Measurements from ENCODE around the gene MVD.

Gene MVD

DNA sequence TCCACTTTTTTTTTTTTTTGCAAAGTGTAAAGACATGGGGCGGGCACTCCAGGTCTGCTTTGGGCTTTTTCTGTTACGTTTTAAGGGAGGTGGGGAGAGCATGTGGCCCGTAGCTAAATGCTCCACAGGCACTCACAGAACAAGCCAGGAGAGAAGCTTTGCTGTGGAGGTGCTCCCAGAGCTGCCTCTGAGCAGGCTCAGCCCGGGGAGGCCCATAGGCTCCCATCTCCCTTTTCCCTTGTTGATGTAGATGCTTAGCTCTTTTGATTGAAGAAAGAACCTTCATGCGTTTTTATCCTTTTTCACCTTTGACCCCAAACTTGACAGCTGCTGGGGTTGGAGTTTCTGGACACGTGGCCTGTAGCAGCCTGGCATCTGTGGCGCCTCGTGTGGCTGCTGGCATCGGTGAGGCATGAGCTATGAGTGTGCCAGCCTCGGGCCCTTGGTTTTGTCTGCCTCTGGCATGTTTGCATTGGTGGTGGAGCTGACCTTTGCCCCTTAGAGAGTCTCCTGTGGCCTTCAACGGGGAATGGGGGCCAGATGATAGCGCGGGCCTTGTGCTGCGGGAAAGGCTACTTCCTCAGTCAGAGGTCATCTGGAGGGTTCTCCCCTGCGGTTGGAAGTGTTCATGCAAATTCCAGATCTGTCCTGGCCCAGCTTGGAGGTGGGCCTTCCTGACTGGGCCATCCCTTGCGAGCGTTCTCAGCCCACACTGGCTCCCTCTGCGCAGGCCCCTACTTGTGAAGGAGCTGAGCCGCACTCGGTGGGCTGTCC is 44.5 kb downstream of the MVD start:
- H3K27ac ChIP-seq (ENCODE audit: low read depth, low read length), result no peak overlapping the region
- no peak overlapping the region for H3K4me3 ChIP-seq (ENCODE audit: low read depth in 1 of 2, low read length in 2 of 2)
- H3K4me1 ChIP-seq (ENCODE audit: control insufficient read depth in 1 of 2, insufficient read depth in 2 of 2, low read length in 2 of 2), result peaks cover 40 to 50% of the 10 kb centered on the region in 2 donors
- H3K9me3 ChIP-seq (ENCODE audit: control insufficient read depth in 1 of 2, low read length in 2 of 2), result no peaks in the 10 kb centered on the region
- no peaks in the 10 kb centered on the region for H3K27me3 ChIP-seq (ENCODE audit: control insufficient read depth in 1 of 2, insufficient read depth in 2 of 2, low read length in 2 of 2)
- peak overlapping the region in 1 of 2 donors; percentile 18 for H3K9ac ChIP-seq (ENCODE audit: low read depth in 1 of 2, low read length in 2 of 2)
- H3K36me3 ChIP-seq (ENCODE audit: control insufficient read depth in 1 of 2, insufficient read depth in 2 of 2, low read length in 2 of 2), result peaks cover 16 to 46% of the 10 kb centered on the region in 2 donors

DNA sequence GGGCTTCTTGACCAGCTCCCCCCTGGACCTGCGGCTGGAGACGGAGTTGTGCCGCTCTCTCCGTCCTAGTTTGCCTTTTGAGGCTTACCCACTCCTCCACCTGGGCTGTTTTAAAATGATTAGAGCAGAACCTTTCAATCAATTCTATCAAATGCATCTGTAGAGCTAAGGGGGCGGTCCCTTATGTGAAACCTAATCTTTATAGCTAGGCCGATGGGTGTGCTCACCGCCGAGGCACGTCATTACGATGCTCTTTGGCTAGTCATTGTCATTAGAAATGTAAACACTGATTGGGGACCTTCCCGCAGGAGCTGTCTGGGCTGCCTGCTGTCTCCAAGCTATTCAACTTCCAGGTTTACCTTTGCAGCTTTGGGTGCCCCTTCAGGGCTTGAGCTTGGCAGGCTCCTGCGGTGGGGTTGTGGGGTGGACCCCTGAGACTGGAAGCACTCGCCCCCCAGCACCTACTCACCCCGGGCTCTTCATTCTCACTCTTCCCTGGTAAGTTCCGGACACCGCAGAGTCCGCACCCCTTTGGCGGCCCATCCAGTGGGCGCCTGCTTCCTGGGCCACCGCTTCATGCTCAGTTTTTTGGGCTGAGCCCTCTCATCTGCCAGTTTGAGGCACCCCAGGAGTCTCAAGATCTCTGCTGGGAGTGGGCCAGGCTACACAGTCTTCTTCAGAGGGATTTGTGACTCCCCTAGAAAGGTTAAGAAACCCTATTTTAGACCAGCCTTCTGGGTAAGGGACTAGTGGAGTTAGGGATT is 45.4 kb downstream of the MVD start:
- no peaks in the 10 kb centered on the region for H3K9me3 ChIP-seq (ENCODE audit: control insufficient read depth in 1 of 2, low read length in 2 of 2)
- peak overlapping the region; percentile 28 to 35 for H3K4me3 ChIP-seq (ENCODE audit: low read depth in 1 of 2, low read length in 2 of 2)
- no peaks in the 10 kb centered on the region for H3K27me3 ChIP-seq (ENCODE audit: control insufficient read depth in 1 of 2, insufficient read depth in 2 of 2, low read length in 2 of 2)
- H3K4me1 ChIP-seq (ENCODE audit: control insufficient read depth in 1 of 2, insufficient read depth in 2 of 2, low read length in 2 of 2), result peaks cover 40 to 50% of the 10 kb centered on the region in 2 donors
- no peak overlapping the region for H3K27ac ChIP-seq (ENCODE audit: low read depth, low read length)
- peak overlapping the region; percentile 51 to 73 for H3K9ac ChIP-seq (ENCODE audit: low read depth in 1 of 2, low read length in 2 of 2)
- peaks cover 7 to 45% of the 10 kb centered on the region in 2 donors for H3K36me3 ChIP-seq (ENCODE audit: control insufficient read depth in 1 of 2, insufficient read depth in 2 of 2, low read length in 2 of 2)

DNA sequence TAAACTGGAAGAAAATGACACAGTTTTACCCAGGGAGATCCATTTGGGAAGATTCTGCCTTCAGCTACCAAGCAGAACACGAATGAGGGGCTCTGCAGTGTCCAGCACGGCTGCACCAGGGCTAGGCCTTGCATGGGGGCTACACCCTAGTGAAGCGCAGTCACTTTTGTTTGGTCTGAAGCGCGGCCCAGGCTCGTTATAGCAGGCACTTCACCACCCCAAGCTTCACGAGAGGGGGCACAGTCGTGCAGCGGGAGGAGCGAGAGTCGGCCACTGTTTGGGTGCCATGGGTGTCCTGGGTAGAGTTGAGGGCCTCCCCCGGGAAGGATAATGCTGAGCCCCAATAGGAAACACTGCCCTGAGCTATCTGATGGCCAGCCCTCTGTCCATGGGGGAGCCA is 46.2 kb downstream of the MVD start:
- Histone ChIP-seq H3K27me3 (ENCODE audit: control insufficient read depth in 1 of 2, insufficient read depth in 2 of 2, low read length in 2 of 2) (no peaks in the 10 kb centered on the region), H3K9ac (ENCODE audit: low read depth in 1 of 2, low read length in 2 of 2) (peak overlapping the region; percentile 51 to 73), H3K4me3 (ENCODE audit: low read depth in 1 of 2, low read length in 2 of 2) (peak overlapping the region; percentile 28 to 35), H3K27ac (ENCODE audit: low read depth, low read length) (peak overlapping the region; percentile 70), H3K36me3 (ENCODE audit: control insufficient read depth in 1 of 2, insufficient read depth in 2 of 2, low read length in 2 of 2) (peaks cover 2 to 43% of the 10 kb centered on the region in 2 donors), H3K4me1 (ENCODE audit: control insufficient read depth in 1 of 2, insufficient read depth in 2 of 2, low read length in 2 of 2) (peaks cover 40 to 50% of the 10 kb centered on the region in 2 donors), H3K9me3 (ENCODE audit: control insufficient read depth in 1 of 2, low read length in 2 of 2) (no peaks in the 10 kb centered on the region)

- Histone ChIP-seq H3K27me3 (ENCODE audit: control insufficient read depth in 1 of 2, insufficient read depth in 2 of 2, low read length in 2 of 2) (no peaks in the 10 kb centered on the region), H3K27ac (ENCODE audit: low read depth, low read length) (peak overlapping the region; percentile 70)
Observed at GRCh38 chr16:88616320-88616719, 46.6 kb downstream of the MVD start.

DNA sequence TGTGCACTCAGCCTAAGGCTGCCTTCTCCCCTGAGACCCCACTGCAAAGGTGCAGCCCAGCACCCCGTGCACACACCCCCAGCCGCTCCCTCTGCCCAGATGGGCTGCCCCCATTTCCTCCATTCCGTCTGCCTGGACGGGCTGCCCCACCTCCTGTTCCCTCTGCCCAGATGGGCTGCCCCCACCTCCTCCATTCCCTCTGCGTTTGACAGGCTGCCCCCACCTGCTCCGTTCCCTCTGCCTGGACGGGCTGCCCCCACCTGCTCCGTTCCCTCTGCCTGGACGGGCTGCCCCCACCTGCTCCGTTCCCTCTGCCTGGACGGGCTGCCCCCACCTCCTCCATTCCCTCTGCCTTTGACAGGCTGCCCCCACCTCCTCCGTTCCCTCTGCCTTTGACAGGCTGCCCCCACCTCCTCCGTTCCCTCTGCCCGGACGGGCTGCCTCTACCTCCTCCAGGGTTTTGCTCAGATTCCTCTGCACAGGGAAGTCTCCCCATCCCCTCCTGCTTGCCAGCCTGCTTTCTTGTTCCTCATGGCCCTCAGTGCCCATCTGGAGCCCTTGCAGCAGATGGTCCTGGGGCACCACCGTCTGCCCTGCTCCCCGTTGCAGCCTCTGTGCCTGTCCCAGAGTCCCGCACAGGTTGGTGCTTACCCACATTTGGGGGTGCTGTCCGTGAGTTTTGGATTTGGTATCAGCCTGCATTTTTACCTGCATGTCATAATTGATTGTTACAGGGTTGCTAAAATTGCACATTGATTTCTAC is 47.9 kb downstream of the MVD start:
- peaks cover 9 to 54% of the 10 kb centered on the region in 2 donors for H3K36me3 ChIP-seq (ENCODE audit: control insufficient read depth in 1 of 2, insufficient read depth in 2 of 2, low read length in 2 of 2)
- peaks cover 40 to 44% of the 10 kb centered on the region in 2 donors for H3K4me1 ChIP-seq (ENCODE audit: control insufficient read depth in 1 of 2, insufficient read depth in 2 of 2, low read length in 2 of 2)
- H3K4me3 ChIP-seq (ENCODE audit: low read depth in 1 of 2, low read length in 2 of 2), result no peak overlapping the region
- H3K27me3 ChIP-seq (ENCODE audit: control insufficient read depth in 1 of 2, insufficient read depth in 2 of 2, low read length in 2 of 2), result no peaks in the 10 kb centered on the region
- no peak overlapping the region for H3K27ac ChIP-seq (ENCODE audit: low read depth, low read length)
- no peak overlapping the region for H3K9ac ChIP-seq (ENCODE audit: low read depth in 1 of 2, low read length in 2 of 2)
- H3K9me3 ChIP-seq (ENCODE audit: control insufficient read depth in 1 of 2, low read length in 2 of 2), result no peaks in the 10 kb centered on the region

More at GRCh38 chr16:88616320-88616719, 46.6 kb downstream of the MVD start:
- peak overlapping the region; percentile 51 to 73 for H3K9ac ChIP-seq (ENCODE audit: low read depth in 1 of 2, low read length in 2 of 2)
- no peaks in the 10 kb centered on the region for H3K9me3 ChIP-seq (ENCODE audit: control insufficient read depth in 1 of 2, low read length in 2 of 2)
- peaks cover 2 to 43% of the 10 kb centered on the region in 2 donors for H3K36me3 ChIP-seq (ENCODE audit: control insufficient read depth in 1 of 2, insufficient read depth in 2 of 2, low read length in 2 of 2)
- H3K4me3 ChIP-seq (ENCODE audit: low read depth in 1 of 2, low read length in 2 of 2), result peak overlapping the region; percentile 6 to 28
- peaks cover 40 to 50% of the 10 kb centered on the region in 2 donors for H3K4me1 ChIP-seq (ENCODE audit: control insufficient read depth in 1 of 2, insufficient read depth in 2 of 2, low read length in 2 of 2)

DNA sequence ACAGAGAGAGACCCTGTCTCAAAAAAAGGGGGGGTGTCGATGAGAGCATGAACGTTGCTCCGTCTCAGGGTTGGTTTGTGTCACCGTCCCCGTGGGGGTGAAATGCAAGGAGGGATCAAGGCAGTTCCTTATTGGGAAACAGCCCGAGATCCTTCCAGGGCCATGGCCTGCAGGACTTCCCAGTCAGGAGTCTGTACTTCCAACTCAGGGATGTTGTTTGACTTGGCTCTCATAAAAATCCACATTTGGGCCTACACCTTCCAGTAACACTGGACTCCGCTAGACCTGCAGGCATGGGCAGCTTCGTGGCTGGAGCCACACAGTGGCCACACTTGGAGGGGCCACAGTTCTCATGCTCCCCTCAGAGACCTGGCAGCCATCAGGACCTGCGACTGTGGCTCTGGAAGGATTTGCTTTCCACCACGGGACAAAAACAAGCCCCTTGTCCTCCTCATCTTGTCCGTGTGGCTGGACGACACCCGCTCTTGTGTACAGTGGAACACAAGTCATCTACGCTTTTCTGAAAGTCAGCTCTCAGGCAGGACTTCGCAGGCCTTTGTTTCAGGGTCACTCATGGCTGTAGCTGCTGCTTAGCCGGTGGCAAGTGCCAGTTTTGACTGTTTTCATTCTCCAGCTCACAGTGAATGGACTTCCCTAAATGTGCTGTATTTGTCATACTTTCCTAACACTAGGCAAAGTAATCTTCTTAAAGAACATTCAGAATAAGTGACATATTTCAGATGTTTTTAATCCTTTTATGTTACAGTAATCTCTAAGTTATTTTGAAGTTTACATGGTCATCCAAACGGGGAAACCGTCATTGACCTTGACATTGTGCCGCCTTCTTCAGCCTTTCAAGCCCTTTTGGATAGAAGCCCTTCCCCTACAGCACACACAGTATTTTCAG is 48.7 kb downstream of the MVD start:
- Histone ChIP-seq H3K4me3 (ENCODE audit: low read depth in 1 of 2, low read length in 2 of 2) (no peak overlapping the region), H3K27ac (ENCODE audit: low read depth, low read length) (no peak overlapping the region), H3K9ac (ENCODE audit: low read depth in 1 of 2, low read length in 2 of 2) (no peak overlapping the region), H3K9me3 (ENCODE audit: control insufficient read depth in 1 of 2, low read length in 2 of 2) (no peaks in the 10 kb centered on the region), H3K27me3 (ENCODE audit: control insufficient read depth in 1 of 2, insufficient read depth in 2 of 2, low read length in 2 of 2) (no peaks in the 10 kb centered on the region), H3K36me3 (ENCODE audit: control insufficient read depth in 1 of 2, insufficient read depth in 2 of 2, low read length in 2 of 2) (peaks cover 14 to 54% of the 10 kb centered on the region in 2 donors), H3K4me1 (ENCODE audit: control insufficient read depth in 1 of 2, insufficient read depth in 2 of 2, low read length in 2 of 2) (peaks cover 36 to 39% of the 10 kb centered on the region in 2 donors)

DNA sequence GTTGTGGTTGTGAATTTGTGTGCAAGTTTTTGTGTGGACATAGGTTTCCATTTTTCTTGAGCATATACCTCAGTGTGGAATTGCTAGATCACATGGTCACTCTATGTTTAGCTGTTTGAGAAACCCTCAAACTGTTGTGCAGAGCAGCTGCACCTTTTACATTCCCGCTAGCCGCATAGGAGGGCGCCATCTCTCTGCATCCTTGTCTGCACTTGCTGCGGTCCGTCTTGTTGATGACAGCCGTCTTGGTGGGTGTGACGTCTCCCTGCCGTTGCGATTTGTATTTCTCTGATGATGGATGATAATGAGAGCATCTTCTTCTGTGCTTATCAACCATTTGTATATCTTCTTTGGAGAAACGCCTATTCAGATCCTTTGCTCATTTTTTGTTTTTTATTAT is 49.6 kb downstream of the MVD start:
- peaks cover 18 to 56% of the 10 kb centered on the region in 2 donors for H3K36me3 ChIP-seq (ENCODE audit: control insufficient read depth in 1 of 2, insufficient read depth in 2 of 2, low read length in 2 of 2)
- H3K9me3 ChIP-seq (ENCODE audit: control insufficient read depth in 1 of 2, low read length in 2 of 2), result no peaks in the 10 kb centered on the region
- no peak overlapping the region for H3K9ac ChIP-seq (ENCODE audit: low read depth in 1 of 2, low read length in 2 of 2)
- H3K27ac ChIP-seq (ENCODE audit: low read depth, low read length), result no peak overlapping the region
- peaks cover 29 to 30% of the 10 kb centered on the region in 2 donors for H3K4me1 ChIP-seq (ENCODE audit: control insufficient read depth in 1 of 2, insufficient read depth in 2 of 2, low read length in 2 of 2)
- H3K27me3 ChIP-seq (ENCODE audit: control insufficient read depth in 1 of 2, insufficient read depth in 2 of 2, low read length in 2 of 2), result no peaks in the 10 kb centered on the region
- no peak overlapping the region for H3K4me3 ChIP-seq (ENCODE audit: low read depth in 1 of 2, low read length in 2 of 2)

GRCh38 chr16:88610909-88611812 is 51.7 kb downstream of the MVD start:
- Histone ChIP-seq H3K27me3 (ENCODE audit: control insufficient read depth in 1 of 2, insufficient read depth in 2 of 2, low read length in 2 of 2) (no peaks in the 10 kb centered on the region), H3K4me3 (ENCODE audit: low read depth in 1 of 2, low read length in 2 of 2) (no peak overlapping the region), H3K36me3 (ENCODE audit: control insufficient read depth in 1 of 2, insufficient read depth in 2 of 2, low read length in 2 of 2) (peaks cover 24 to 70% of the 10 kb centered on the region in 2 donors), H3K4me1 (ENCODE audit: control insufficient read depth in 1 of 2, insufficient read depth in 2 of 2, low read length in 2 of 2) (peaks cover 8 to 11% of the 10 kb centered on the region in 2 donors), H3K27ac (ENCODE audit: low read depth, low read length) (no peak overlapping the region), H3K9me3 (ENCODE audit: control insufficient read depth in 1 of 2, low read length in 2 of 2) (no peaks in the 10 kb centered on the region), H3K9ac (ENCODE audit: low read depth in 1 of 2, low read length in 2 of 2) (no peak overlapping the region)

Data from duodenal mucosa (tissue), 2 donors.